ENCODE results near the gene KCNMA1.

KCNMA1 gene

DNA sequence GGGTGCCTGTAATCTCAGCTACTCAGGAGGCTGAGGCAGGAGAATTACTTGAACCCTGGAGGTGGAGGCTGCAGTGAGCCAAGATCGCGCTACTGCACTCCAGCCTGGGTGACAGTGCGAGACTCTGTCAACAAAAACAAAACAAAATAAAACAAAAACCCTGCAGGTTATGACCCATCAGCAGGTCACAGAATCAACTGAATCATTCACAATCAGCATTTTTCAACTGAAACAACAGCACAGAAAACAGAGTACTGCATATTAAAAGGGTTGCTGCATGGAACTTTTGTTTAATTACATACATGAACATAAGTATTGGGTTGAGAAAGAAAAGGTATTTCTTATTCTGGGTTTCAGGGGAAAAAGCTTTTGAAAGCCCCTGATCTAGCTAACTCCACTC, 77.6 kb downstream of the KCNMA1 start:
- DNase-seq (ENCODE audit: low read depth in 2 of 2), result no peak

DNA sequence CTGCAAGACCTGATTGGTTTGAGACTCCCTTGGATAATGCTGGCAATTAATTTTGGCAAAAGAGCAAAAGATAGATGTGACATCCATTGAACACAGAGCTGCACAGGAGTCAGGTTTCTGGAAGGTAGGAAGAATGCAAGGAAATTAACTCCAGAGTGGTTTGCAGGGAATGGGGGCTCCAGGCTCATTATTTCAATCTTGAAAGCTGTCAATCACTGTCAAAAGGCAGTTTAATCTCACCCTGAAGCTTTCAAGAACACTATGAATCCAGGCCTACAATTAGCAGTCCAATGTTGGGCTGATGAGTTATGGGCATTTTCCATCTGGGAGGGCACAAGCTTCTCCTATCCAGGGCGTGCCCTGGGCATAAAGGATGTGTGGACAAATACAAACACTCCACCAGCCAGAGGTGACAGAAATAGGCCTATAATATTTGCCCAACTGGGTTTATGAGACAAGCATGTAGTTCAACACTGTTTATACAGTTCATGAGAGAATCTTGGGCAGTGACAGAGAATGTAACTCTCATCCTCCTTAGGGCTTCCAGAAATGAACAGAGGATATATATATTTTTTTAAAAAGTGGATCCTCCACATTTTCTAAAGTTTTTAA, 80.5 kb downstream of the KCNMA1 start:
- no peak for DNase-seq (ENCODE audit: low read depth in 2 of 2)

DNA sequence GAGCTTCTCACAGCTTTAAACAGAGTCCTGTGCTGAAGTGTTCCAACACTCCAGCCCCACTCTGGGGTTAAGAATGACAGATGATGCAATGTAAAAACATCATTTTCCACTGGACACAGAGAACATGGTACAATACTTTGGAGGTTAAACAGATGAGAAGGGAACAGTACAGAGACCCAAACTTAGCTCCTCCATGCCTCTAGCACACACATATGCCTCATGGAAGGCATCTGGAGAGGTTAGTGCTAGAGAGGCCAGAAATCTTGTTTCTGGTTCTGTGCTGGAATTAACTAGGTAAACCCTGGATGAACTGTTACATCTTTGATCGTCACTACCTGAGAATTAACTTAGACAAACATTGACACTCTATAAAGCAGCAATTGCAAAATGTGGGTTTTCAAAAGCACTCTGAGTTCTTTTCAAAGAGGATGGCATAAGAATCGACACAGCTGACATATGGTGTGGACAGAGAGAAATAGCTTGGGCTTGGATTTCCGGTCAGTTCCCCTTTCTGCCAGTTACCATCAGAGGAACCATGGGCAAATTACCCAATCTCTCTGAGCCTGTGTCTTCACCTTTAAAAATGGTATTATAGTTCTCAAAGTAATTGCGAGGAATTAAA, 81.9 kb downstream of the KCNMA1 start:
- DNase-seq (ENCODE audit: low read depth in 2 of 2), result no peak

DNA sequence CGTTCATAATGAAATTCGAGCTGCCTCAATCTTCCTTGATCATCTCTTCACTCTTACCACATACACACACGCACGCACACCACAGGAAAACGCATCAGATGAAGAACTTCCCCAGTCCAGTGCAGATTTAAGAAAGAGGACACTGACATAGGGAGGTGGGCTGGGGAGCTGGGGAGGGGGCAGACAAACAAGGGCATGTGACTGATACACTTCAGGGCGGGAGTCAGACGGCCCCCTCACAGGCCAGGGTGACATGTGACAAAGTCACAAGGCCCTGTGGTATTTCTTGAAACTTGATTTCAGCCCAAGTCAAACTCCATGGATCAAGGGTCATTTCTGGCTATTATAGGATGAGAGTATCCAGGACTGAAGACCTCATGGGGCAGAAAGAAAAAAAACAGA, 82.6 kb downstream of the KCNMA1 start:
- DNase-seq (ENCODE audit: low read depth in 2 of 2), result no peak

DNA sequence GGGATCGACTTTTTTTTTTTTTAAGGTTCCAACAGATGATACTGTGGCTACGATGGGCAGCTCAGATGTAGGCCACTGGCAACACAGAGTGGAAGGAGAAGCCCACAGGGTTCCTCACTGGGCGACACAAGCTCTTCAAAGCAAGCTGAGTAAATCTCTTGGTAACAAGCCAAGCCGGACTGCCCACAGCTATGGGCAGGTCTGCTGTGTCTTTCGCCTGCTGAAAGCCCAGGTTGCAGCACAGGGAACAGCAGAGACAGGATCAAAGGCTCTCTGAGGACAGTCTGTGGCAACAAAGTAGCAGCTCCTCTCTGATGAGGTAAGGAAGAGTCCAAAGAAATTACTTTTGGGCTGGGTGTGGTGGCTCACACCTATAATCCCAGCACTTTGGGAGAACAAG, 83.6 kb downstream of the KCNMA1 start:
- no peak for DNase-seq (ENCODE audit: low read depth in 2 of 2)

DNA sequence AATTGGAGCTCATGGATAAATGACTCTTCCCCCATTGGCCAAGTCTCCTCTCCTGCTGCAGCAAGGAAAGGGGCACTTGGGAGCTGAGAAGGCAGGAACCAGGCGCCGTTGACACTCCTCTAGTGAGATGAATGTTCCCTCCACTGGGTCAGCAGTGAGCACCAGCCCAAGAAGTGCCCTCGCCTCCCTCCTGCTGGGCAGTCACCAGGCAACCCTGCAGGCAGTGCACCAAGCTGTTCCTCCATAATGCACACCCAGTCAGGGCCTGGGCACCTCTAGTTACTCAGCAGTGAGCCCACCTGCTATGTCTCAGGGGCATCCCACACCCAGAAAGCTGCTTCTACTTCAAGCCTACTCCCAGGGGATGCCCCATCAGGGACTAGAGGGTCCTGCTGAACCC, 84.3 kb downstream of the KCNMA1 start:
- no peak for DNase-seq (ENCODE audit: low read depth in 2 of 2)

DNA sequence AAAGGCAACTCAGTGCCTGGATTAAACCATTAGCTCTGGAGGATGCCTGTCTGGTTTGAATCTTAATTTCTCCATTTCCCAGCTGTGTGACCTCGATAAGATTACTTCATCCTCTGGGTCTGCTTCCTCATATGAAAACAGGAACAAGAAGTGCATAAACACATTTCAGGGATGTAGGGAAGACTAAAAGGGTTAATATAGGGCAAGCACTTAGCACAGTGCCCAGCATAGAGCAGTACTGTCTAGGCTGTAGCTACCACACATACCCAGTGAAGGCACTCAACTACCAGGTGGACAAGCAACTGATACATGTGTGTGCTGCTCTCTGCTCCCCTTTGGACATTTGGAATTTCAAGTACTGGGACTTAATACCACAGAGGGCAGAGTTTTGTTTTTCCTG, 85.4 kb downstream of the KCNMA1 start:
- DNase-seq (ENCODE audit: low read depth in 2 of 2), result no peak

DNA sequence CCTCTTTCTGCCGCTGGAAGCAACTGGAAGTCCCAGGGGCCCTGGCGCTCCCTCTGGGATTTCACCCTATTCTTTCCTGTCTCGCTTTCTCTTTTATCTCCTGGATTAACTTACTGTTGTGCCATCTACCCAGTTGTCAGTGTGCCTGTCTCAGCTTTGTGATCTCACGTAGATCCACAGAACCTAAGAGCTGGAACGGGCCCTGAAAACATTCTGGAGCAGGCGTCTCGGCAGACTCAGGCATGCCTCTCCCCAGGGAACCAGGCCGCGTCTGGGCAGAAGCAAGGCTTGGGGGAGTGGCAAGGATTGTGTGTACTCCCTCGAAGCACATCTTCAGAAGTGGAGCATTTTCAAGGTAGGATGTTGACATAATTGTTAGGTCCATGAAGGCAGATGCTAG, 87.2 kb downstream of the KCNMA1 start:
- DNase-seq (ENCODE audit: low read depth in 2 of 2), result no peak

DNA sequence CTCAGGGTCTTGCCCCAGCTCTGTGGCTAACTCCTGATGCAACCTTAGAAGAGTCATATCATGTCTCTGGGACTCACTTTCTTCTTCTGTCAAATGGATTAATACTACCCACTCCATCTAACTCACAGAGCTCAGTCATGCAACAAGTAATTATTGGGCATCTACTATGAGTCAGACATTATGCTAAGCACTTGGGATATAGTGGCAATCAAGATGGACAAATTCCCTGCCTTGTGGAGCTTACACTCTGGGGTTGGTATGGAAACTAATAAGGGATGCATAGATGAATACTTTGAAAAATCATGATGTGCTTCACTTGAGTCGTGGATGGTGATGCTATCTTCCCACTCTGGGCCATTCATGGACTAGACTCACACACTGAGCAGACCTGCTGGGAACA, 88.9 kb downstream of the KCNMA1 start:
- no peak for DNase-seq (ENCODE audit: low read depth in 2 of 2)

DNA sequence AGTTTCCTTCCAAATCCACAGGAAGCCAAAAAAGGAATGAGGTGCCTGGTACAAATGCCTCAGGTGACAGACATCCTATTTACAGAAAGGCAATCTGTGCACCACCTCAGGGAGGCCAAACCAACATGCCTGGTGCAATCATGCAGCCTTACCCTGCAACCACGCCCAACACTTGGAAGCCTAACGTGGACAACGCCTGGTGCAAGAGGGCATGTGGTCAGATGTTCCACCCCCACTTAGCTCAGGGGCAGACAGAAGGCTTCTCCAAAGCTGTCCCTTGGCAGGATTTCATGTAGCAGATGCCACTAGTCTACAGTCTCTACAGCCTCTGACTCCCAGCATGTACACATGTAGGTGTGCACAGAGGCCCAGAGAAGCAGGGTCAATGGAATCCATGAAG, 89.5 kb downstream of the KCNMA1 start:
- no peak for DNase-seq (ENCODE audit: low read depth in 2 of 2)

DNA sequence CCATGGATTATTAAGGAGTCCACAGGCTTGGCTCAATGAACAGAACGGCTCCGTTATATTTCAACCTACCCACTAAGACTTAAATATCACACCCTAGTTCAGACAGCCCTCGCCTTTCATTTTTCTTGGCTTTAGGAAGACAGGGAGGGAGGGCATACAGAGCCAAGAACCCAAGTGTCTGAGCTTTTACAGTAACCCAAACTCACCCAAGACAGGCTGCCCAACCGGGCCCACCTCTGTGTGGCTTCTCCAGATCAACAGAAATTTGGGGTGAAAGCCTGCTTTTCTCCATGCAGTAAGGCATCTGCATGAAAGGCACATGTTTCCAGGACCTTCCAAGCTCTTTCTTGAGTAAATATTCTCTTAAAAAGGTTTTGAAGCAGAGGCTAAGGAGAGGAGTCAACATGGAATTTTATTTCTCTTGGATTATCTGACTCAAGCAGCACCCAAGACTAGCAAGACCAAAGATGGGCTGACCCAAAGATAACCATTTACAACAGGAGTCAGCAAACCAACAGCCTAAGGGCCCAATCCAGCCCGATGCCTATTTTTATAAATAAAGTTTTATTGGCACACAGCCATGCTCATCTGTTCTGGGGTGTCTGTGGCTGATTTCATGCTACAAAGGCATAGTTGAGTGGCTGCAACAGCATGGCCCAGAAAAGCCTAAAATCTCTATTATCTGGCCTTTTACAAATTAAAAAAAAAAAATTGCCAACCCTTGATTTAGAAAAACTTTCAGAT, 90.1 kb downstream of the KCNMA1 start:
- DNase-seq (ENCODE audit: low read depth in 2 of 2), result no peak

DNA sequence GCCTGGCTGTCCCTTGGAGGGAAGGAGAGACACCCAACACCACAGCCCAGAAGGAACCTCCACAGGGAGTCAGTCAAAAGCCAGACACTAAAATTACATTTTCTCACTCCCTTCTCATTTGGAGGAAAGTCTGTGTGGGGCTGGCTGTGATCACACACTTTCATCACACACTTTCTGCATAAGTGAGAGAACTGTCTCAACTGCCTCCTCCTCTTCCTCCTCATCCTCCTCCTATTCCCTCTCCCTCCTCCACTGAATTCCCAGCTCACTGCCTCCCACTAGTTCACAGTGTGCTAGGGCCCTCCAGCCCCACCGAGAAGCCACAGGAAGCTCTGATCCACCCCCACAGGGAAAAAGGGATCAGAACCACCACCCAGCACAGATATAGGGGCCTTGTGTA, 91.6 kb downstream of the KCNMA1 start:
- no peak for DNase-seq (ENCODE audit: low read depth in 2 of 2)

DNA sequence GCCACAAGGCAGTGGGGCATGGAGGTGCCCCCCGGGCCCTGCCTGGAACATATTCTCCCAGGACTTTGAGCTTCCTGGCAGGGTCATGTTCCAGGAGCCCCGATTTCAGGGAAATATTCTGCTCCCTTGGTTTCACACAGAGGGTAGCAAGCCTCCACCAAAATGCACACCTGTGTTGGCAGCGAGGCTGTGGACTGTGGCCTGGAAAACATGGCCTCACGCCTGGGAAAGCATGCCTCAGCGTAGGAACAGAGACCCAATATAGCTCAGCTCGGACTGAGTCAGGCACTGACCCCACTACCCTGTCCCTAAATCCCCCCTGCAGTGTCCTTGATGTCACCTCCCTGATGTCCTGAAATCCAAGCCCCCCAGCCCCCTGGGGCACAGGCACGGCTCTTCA, 92.0 kb downstream of the KCNMA1 start:
- DNase-seq (ENCODE audit: low read depth in 2 of 2), result no peak

DNA sequence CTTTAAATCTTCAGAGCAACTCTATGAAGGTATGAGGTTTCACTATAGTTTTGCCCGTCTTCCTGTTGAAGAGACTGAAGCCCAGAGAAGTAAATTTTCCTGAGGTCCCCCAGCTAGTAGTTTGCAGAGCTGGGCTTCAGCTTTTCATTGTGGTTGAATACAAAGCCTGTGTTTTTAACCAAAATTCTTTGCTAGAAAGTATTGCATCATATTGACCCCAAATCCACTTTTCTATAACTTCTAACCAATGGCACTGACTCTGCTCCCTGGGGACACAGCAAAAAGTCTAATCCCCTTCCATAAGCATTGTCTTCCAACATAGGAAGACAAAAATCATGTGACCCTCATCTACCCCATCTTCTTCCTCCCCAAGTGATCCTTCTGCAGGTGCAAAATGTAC, 93.0 kb downstream of the KCNMA1 start:
- no peak for DNase-seq (ENCODE audit: low read depth in 2 of 2)

DNA sequence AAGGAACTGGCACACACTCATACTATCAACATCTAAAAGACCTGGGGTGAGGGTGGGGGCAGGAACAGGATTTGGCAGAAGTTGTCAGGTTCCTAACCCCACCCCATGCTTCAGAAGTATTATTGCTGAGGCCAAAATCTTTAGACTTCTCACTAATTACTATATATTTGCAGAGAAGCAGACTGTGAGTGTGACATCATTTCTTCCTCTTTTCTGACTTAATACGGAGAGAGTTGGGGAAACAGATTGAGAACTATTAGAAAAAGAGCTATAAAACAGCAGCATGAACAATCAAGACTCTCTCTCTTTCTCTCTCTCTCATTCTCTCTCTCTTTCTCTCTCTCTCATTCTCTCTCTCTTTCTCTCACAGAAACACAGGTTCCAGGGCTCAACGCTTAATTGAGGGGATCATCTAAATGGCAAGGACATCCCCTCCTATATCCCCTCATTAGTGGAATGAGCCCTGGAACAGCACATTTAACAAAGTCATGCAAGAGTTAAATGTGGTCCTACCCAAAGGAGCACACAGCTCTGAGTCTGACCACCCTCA, 94.8 kb downstream of the KCNMA1 start:
- no peak for DNase-seq (ENCODE audit: low read depth in 2 of 2)

DNA sequence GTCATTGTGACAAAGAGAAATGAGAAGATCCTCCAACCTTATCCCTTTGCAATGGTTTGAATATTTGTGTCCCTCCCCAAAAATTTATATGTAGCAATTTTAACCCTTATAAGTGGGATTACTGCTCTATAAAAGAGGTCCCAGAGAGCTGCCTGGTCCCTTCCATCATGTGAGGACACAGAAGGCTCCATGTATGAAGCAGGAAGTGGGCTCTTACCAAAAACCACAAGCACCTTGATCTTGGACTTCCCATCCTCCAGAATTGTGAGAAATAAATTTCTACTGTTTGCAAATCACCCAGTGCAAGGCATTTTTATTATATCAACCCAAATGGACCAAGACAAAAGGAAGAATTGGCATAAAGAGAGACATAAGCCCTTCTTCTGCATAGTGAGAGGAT, 95.7 kb downstream of the KCNMA1 start:
- DNase-seq (ENCODE audit: low read depth in 2 of 2), result no peak

DNA sequence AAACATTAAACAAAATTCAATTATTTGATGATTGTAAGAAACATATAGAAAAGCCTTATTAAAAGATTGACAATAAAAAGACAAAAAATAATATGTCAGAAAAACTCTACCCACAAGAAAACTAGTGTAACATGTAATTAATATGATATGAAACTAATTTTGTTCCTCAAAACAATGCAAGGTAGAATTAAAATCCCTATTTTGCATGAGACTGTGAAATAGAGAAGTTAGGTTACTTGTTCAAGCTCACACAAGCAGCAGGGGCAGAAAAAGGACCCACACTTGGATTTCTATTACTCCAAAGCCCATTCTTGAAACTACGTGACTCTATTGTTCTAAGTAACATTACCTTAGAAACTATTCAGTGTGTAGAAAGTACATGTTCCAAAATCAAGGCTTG, 96.4 kb downstream of the KCNMA1 start:
- DNase-seq (ENCODE audit: low read depth in 2 of 2), result no peak

DNA sequence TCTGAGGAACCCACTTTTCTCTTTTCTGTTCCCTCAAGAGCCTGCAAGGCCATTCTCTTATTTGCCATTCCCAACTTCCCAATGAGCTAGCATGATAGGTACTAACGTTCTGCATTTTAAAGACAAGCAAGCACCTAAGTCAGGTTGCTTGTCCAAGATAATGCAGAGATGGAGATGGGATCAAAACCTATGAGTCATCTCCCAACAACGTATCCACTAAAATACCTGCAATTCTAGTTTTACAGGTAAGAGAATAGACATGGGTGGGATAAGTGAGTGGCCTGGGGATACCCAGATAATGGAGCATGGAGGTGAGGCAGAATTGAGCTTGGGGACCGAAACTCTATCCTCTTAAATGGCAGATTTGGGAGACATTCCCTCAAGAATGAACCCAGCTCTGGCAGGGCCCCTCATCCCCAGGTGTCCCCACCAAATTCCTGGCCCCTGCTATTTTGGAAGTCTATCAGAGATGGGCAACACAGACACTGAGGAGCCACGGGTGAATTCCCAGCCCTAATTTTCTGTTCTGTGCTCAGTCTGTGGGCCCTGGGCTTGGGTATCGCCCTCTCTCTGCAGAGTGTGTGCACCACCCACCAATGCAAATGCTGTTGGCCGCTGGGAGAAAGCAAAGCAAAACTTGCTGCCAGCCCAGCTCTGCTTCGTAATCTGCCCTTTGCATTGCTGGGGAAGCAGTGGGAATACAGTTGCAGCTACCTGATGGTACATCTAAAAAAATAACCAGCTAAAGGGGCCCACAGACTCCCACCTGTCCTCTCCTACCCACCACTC, 98.3 kb downstream of the KCNMA1 start:
- no peak for DNase-seq (ENCODE audit: low read depth in 2 of 2)

DNA sequence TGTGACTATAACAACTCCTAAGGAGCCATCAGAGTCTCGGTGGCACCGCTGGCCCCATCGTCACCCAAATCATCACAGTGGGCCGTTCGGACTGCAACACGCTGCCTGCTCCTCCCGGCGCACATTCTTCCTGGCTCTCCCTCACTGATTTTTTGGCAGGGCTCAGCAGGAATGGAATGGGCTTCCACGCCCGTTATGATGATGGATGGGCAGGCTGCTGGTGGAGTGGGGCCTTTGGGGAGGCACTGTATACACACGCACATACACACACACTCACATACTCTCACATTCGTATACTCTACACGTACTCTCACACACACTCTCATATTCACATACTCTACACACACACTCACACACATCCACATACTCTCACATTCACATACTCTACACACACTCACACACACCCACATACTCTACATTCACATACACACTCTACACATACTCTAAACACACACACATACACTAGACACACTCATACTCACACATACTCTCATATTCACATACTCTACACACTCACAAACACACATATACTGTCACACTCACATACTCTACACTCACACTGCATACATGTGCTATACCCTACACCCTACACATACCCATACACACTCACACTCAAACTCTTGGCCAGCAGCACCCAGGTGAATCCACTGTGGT, 99.8 kb downstream of the KCNMA1 start:
- DNase-seq (ENCODE audit: low read depth in 2 of 2), result peak; percentile 63 to 64

DNA sequence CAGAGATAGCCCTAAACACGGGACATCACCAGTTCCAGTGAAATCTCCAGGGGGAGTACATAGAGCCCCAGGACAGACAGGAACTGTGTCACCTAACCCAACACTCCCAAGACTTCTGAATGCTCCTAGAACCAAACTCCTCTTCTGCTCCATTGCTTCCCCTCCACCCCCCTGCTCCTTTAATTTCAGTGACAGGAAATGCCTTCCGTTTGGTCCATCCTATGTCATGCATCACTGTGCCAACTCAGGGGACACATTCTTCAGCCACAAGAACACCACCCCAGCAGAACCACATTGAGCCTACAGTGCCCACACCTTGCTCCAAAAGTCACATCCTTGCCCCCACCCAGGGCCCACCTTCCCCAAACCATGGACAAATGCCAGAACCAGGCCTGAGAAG, 100.5 kb downstream of the KCNMA1 start:
- DNase-seq (ENCODE audit: low read depth in 2 of 2), result no peak

DNA sequence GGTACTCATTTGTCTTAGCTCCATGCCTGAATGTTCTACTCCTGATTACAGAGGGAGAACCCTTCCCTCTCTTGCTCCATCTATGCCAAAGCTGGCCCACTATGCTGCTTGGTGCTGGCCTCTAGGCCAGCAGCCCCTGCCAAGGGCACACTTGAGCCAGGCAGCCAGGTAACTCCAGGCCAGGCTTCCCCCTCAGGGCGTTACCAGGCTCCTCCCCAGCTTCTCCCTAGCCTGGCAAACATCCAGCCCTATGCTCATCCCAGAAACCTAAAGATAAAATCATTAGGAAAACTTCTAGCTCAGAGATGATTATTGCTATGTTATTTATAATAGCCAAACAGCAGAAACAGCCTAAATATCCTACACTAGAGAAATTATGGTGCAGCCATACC, 103.7 kb downstream of the KCNMA1 start:
- DNase-seq (ENCODE audit: low read depth in 2 of 2), result no peak
